SU-DHL-6 (cell line): ENCODE measurements around the gene ICE1.

Experiments
- EZH2phosphoT487 ChIP-seq: fragments of 200-600 bp; sonication (generic), shearing (Covaris generic); conservative IDR thresholded peaks from 2 replicates; pipeline ENCODE4 v1.6.1; 2018; ENCODE audit warnings: mild to moderate bottlenecking, antibody characterized with exemption, low read length, moderate library complexity, mixed read lengths
- TF ChIP-seq, protein P1 (sequence below): fragments of 200-600 bp; sonication (generic); IDR thresholded peaks from one replicate; pipeline ENCODE4 v1.5.1; 2017; ENCODE audit warnings: antibody characterized with exemption, mild to moderate bottlenecking, low read length, moderate library complexity; ENCODE audit not compliant: insufficient read depth, poor library complexity, severe bottlenecking

DNA sequence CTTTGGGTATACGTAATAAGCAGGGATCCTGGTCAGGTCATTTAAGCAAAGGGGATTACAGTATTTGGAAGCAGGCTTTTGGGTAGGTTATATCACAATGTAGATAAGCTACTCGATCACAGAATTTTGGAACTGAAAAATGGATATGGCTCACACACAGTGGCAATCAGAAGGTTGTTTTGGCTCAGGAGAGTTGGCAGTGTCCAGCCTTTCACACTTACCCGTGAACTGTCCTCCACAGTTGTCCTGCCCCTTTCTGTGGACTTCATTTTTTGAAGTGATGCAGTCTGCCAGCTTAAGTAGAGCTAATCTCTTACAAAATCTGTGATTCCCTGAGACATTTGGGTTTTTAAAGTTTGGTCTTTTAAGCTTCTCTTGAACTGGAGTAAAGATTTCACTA lies 30.7 kb downstream of the ICE1 start:
- TF ChIP-seq, protein P1, sequence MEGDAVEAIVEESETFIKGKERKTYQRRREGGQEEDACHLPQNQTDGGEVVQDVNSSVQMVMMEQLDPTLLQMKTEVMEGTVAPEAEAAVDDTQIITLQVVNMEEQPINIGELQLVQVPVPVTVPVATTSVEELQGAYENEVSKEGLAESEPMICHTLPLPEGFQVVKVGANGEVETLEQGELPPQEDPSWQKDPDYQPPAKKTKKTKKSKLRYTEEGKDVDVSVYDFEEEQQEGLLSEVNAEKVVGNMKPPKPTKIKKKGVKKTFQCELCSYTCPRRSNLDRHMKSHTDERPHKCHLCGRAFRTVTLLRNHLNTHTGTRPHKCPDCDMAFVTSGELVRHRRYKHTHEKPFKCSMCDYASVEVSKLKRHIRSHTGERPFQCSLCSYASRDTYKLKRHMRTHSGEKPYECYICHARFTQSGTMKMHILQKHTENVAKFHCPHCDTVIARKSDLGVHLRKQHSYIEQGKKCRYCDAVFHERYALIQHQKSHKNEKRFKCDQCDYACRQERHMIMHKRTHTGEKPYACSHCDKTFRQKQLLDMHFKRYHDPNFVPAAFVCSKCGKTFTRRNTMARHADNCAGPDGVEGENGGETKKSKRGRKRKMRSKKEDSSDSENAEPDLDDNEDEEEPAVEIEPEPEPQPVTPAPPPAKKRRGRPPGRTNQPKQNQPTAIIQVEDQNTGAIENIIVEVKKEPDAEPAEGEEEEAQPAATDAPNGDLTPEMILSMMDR = no peak
- no peak for TF ChIP-seq EZH2phosphoT487
